ENCODE results near the gene CHCHD2. TPM values are rescaled to one million over a fixed set of nuclear protein-coding genes. Genes with fewer than 3 reads are reported as not detected.
A peak's percentile ranks its signal among the peaks of the same experiment; 100 is the strongest.
"Not testable (repeated sequence)": the region's sequence is repeated elsewhere in the genome, so short reads cannot be mapped to it uniquely, and the experiment has no call there.

CHCHD2 gene
- total and polyA plus RNA-seq, 2 experiments from 2014 or later: 0.94 TPM; not detected in 1

GRCh38 chr7:56092789-56093531 is 13.3 kb downstream of the CHCHD2 start, which contains the start of gene PHKG1:
Gene PHKG1, minus strand, starts transcription at chr7:56092952. Its CDS starts 4,011 bp downstream, at chr7:56088941.
- H3K9me2 ChIP-seq (ENCODE audit: insufficient read depth): no peaks in the 10 kb centered on the region
- Mint-ChIP-seq H3K4me1 (no peaks in the 10 kb centered on the region), H3K9me3 (peaks cover 66% of the 10 kb centered on the region), H3K4me3 (no peak within 1 kb of the TSS), H3K36me3 (ENCODE audit: low read depth) (peaks cover 12% of the 10 kb centered on the region; the same call in 2 of the 3 replicates), H3K27ac (no peak within 1 kb of the TSS), H3K27me3 (ENCODE audit: insufficient read depth, low read depth, poor library complexity) (peaks cover 1% of the 10 kb centered on the region)
- no peaks in the 10 kb centered on the region for H3K27me3 ChIP-seq (ENCODE audit: insufficient read depth)
- no peaks in the 10 kb centered on the region for H3F3A ChIP-seq (replicated peaks; ENCODE audit: low read depth)
- H3K4me2 ChIP-seq: no peak within 1 kb of the TSS
- DNase-seq (ENCODE audit: low spot score): peak; percentile 40
- H2AFZ ChIP-seq: no peak within 1 kb of the TSS
- H3K4me1 ChIP-seq (ENCODE audit: insufficient read depth): no peaks in the 10 kb centered on the region
- H3K4me3 ChIP-seq: no peak within 1 kb of the TSS
- ATAC-seq: peak; percentile 58
- H4K20me1 ChIP-seq (replicated peaks; ENCODE audit: insufficient read depth): no peaks in the 10 kb centered on the region
- no peaks in the 10 kb centered on the region for H3K36me3 ChIP-seq (ENCODE audit: insufficient read depth)
- H3K27ac ChIP-seq (ENCODE audit: low read depth): no peak within 1 kb of the TSS
- TF ChIP-seq CTCF (conservative IDR thresholded peaks at IDR 0.05; ENCODE audit: low read depth in 2 of 2) (peak; percentile 37 to 52), ZNF114 (CRISPR knock-in tag; IDR thresholded peaks at IDR 0.05) (no peak), ETS1 (IDR thresholded peaks at IDR 0.05) (no peak), CREB1 (CRISPR knock-in tag; IDR thresholded peaks at IDR 0.05; ENCODE audit: low read depth) (no peak), JUNB (IDR thresholded peaks at IDR 0.05; ENCODE audit: unreplicated experiment) (no peak), NANOG (IDR thresholded peaks at IDR 0.05; ENCODE audit: borderline replicate concordance) (no peak)
- H3K79me2 ChIP-seq (replicated peaks; ENCODE audit: insufficient read depth): no peaks in the 10 kb centered on the region

- not testable (repeated sequence) for H2AFZ ChIP-seq; DNase-seq (ENCODE audit: low spot score); H3K27me3 Mint-ChIP-seq (ENCODE audit: insufficient read depth, low read depth, poor library complexity); H3F3A ChIP-seq (replicated peaks; ENCODE audit: low read depth); H3K9me2 ChIP-seq (ENCODE audit: insufficient read depth); H3K27ac Mint-ChIP-seq; H3K4me1 Mint-ChIP-seq; ATAC-seq; H3K36me3 ChIP-seq (ENCODE audit: insufficient read depth); H3K4me3 Mint-ChIP-seq; H3K4me2 ChIP-seq; H3K27ac ChIP-seq (ENCODE audit: low read depth); H4K20me1 ChIP-seq (replicated peaks; ENCODE audit: insufficient read depth); H3K4me1 ChIP-seq (ENCODE audit: insufficient read depth); H3K4me3 ChIP-seq; H3K27me3 ChIP-seq (ENCODE audit: insufficient read depth); H3K79me2 ChIP-seq (replicated peaks; ENCODE audit: insufficient read depth)
- Mint-ChIP-seq H3K9me3 (peaks cover 60% of the 10 kb centered on the region), H3K36me3 (ENCODE audit: low read depth) (peaks cover 14% of the 10 kb centered on the region; the same call in 2 of the 3 replicates)
These were observed 13.9 kb downstream of the CHCHD2 start for GRCh38 chr7:56092388-56092787.

GRCh38 chr7:56091591-56091990 is 14.7 kb downstream of the CHCHD2 start:
- no peaks in the 10 kb centered on the region for H3F3A ChIP-seq (replicated peaks; ENCODE audit: low read depth)
- DNase-seq (ENCODE audit: low spot score) (no peak), ATAC-seq (no peak)
- H3K36me3 ChIP-seq (ENCODE audit: insufficient read depth): no peaks in the 10 kb centered on the region
- H3K27me3 Mint-ChIP-seq (ENCODE audit: insufficient read depth, low read depth, poor library complexity): peaks cover 1% of the 10 kb centered on the region
- H3K4me1 Mint-ChIP-seq: no peaks in the 10 kb centered on the region
- H3K79me2 ChIP-seq (replicated peaks; ENCODE audit: insufficient read depth): no peaks in the 10 kb centered on the region
- no peak overlapping the region for H3K4me3 Mint-ChIP-seq
- no peak overlapping the region for H3K27ac Mint-ChIP-seq
- no peaks in the 10 kb centered on the region for H4K20me1 ChIP-seq (replicated peaks; ENCODE audit: insufficient read depth)
- no peak overlapping the region for H3K27ac ChIP-seq (ENCODE audit: low read depth)
- no peak for TF ChIP-seq POLR2AphosphoS5 (IDR thresholded peaks at IDR 0.05; ENCODE audit: low read depth)
- TF ChIP-seq JUNB (IDR thresholded peaks at IDR 0.05; ENCODE audit: unreplicated experiment): no peak
- TF ChIP-seq ETS1 (IDR thresholded peaks at IDR 0.05): no peak
- TF ChIP-seq CTCF (conservative IDR thresholded peaks at IDR 0.05; ENCODE audit: low read depth in 2 of 2): no peak
- no peak for TF ChIP-seq EZH2phosphoT487 (IDR thresholded peaks at IDR 0.05; ENCODE audit: unreplicated experiment)
- TF ChIP-seq ZNF114 (CRISPR knock-in tag; IDR thresholded peaks at IDR 0.05): no peak
- no peaks in the 10 kb centered on the region for H3K9me2 ChIP-seq (ENCODE audit: insufficient read depth)
- no peaks in the 10 kb centered on the region for H3K4me1 ChIP-seq (ENCODE audit: insufficient read depth)
- H3K27me3 ChIP-seq (ENCODE audit: insufficient read depth): no peaks in the 10 kb centered on the region
- peaks cover 56% of the 10 kb centered on the region for H3K9me3 Mint-ChIP-seq
- peaks cover 14% of the 10 kb centered on the region; the same call in 2 of the 3 replicates for H3K36me3 Mint-ChIP-seq (ENCODE audit: low read depth)
- H3K4me2 ChIP-seq: no peak overlapping the region
- H3K4me3 ChIP-seq: no peak overlapping the region
- no peak overlapping the region for H2AFZ ChIP-seq
